Panc1 (cell line): ENCODE results near the gene FSTL5.

Source experiments
- TCF7L2 ChIP-seq: IDR thresholded peaks from 2 replicates; pipeline ENCODE4 v1.6.1; 2011; ENCODE audit warnings: mild to moderate bottlenecking, low read depth, low read length, inconsistent platforms
- TF ChIP-seq, protein P1 (sequence below): fragments of 450-650 bp; IDR thresholded peaks from 2 replicates; pipeline ENCODE4 v1.5.1; 2017; ENCODE audit warnings: mild to moderate bottlenecking

DNA sequence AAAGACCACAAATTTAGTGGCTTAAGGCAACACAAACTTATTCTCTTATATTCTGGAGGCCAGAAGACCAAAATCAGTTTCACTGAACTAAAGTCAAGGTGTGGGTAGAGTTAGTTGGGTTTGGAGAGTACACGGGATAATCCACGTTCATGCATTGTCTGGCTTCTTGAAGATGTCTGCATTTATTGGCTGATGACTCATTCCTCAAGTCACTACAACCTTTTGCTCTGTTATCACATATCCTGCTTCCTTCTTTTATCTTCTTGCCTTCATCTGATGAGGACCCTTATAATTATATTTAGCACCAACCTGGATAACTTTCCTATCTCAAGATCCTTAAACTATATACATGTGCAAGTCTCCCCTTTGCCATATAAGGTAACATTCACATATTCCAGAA is 590.0 kb downstream of the FSTL5 start:
- TF ChIP-seq, protein P1, sequence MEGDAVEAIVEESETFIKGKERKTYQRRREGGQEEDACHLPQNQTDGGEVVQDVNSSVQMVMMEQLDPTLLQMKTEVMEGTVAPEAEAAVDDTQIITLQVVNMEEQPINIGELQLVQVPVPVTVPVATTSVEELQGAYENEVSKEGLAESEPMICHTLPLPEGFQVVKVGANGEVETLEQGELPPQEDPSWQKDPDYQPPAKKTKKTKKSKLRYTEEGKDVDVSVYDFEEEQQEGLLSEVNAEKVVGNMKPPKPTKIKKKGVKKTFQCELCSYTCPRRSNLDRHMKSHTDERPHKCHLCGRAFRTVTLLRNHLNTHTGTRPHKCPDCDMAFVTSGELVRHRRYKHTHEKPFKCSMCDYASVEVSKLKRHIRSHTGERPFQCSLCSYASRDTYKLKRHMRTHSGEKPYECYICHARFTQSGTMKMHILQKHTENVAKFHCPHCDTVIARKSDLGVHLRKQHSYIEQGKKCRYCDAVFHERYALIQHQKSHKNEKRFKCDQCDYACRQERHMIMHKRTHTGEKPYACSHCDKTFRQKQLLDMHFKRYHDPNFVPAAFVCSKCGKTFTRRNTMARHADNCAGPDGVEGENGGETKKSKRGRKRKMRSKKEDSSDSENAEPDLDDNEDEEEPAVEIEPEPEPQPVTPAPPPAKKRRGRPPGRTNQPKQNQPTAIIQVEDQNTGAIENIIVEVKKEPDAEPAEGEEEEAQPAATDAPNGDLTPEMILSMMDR = no peak
- no peak for TF ChIP-seq TCF7L2
